ENCODE data around the gene VEZT.

DNA sequence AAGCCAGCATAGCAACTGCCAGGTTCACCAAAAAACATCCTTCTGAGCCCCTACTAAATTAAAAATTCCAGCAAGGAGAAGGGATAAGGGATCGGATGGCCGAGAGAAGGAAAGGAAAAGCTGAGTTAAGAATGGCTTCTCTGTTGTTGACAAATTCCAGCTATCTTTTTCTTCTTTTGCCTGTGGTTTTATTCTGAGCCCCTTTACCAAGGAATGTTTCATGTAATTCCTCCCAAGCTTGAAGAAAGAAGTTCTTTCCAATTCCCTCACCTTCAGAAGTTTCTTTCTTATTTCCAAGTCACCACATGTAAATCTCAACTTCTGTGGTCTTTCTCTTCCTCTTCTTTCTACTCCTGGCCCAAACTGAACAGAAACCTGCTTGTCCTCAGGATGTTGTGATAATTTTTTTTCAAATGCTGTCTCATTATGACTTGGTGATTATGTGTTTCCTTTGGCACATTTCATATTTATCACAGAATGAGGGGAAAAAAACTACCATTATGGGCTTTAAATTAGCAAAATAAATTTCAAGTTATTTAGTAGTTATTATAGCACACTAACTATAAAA is 40.3 kb upstream of the VEZT start:
- no peak for TF ChIP-seq CTCF (conservative IDR thresholded peaks at IDR 0.05; ENCODE audit: low read depth, low read length)
- no peak for TF ChIP-seq EZH2 (IDR thresholded peaks at IDR 0.05; ENCODE audit: borderline replicate concordance, low read depth, low read length, poor library complexity, severe bottlenecking)

All from A673 (cell line).